Measurements from ENCODE around the gene PRKCQ.

Gene PRKCQ

DNA sequence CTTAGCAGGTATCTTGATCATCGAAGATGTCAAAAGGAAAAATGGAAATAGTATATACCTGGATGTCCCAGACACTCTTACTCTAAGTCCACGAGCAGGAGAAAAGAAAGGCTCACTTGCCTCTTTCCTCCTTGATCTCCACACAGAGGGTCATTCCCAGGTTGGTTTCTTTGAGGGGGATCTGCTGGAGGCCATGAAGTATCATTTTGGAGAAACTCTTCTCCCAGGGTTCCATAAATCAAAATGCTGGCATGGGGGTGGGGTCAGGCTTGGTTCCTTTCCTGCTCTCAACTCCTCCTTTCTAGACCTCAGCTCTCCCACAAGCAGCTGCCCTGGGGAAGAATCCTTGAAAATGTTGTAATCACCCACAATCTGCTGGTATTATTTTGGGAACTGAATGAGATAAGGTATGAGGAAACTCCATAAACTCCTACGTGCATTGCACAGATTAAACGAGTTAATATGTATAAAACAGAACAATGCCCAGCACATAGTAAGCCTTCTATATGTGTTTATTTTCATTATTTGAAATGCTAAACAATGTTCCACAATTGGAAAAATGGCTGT, 54.4 kb downstream of the PRKCQ start:
- TF ChIP-seq CTBP1 (IDR thresholded peaks at IDR 0.05; ENCODE audit: borderline replicate concordance) (no peak), NFRKB (IDR thresholded peaks at IDR 0.05) (no peak), PKNOX1 (IDR thresholded peaks at IDR 0.05) (peak; percentile 39; the same call in 1 of the 2 replicates)
- ChIA-PET POLR2A (no interaction called here), CTCF (interaction anchor here (1.2 kb wide), 1 partner anchor 12 kb away, joined by 3 read pairs; no protein-coding TSS in a partner anchor)
- DNase-seq (ENCODE audit: extremely low spot score) = no peak

GRCh38 chr10:6522230-6522629, 57.8 kb downstream of the PRKCQ start:
- no peak for DNase-seq (ENCODE audit: extremely low spot score)
- no peak for TF ChIP-seq L3MBTL2 (conservative IDR thresholded peaks at IDR 0.05)
- TF ChIP-seq CTBP1 (IDR thresholded peaks at IDR 0.05; ENCODE audit: borderline replicate concordance) = no peak
- no peak for TF ChIP-seq FOXA1 (IDR thresholded peaks at IDR 0.05)
- TF ChIP-seq LEF1 (IDR thresholded peaks at IDR 0.05; ENCODE audit: borderline replicate concordance) = no peak
- TF ChIP-seq ELF4 (IDR thresholded peaks at IDR 0.05) = no peak
- TF ChIP-seq SUZ12 (IDR thresholded peaks at IDR 0.05) = no peak
- no peak for TF ChIP-seq TARDBP (IDR thresholded peaks at IDR 0.05)
- TF ChIP-seq FOXK2 (IDR thresholded peaks at IDR 0.05) = no peak
- ChIA-PET CTCF (no interaction called here), POLR2A (no interaction called here)

- no peak for TF ChIP-seq ARNT (IDR thresholded peaks at IDR 0.05)
- no peak for TF ChIP-seq ELF4 (IDR thresholded peaks at IDR 0.05)
- no peak for TF ChIP-seq ZNF384 (IDR thresholded peaks at IDR 0.05)
- no peak for TF ChIP-seq LEF1 (IDR thresholded peaks at IDR 0.05; ENCODE audit: borderline replicate concordance)
- TF ChIP-seq BHLHE40 (IDR thresholded peaks at IDR 0.05; ENCODE audit: borderline replicate concordance) = no peak
- no peak for TF ChIP-seq SUZ12 (IDR thresholded peaks at IDR 0.05)
- CTCF ChIA-PET = interaction anchor here (0.9 kb wide), 1 partner anchor 11 kb away, joined by 3 read pairs; no protein-coding TSS in a partner anchor
- DNase-seq (ENCODE audit: extremely low spot score) = no peak
- POLR2A ChIA-PET = no interaction called here
These were observed 59.9 kb downstream of the PRKCQ start for GRCh38 chr10:6520138-6520537.

DNA sequence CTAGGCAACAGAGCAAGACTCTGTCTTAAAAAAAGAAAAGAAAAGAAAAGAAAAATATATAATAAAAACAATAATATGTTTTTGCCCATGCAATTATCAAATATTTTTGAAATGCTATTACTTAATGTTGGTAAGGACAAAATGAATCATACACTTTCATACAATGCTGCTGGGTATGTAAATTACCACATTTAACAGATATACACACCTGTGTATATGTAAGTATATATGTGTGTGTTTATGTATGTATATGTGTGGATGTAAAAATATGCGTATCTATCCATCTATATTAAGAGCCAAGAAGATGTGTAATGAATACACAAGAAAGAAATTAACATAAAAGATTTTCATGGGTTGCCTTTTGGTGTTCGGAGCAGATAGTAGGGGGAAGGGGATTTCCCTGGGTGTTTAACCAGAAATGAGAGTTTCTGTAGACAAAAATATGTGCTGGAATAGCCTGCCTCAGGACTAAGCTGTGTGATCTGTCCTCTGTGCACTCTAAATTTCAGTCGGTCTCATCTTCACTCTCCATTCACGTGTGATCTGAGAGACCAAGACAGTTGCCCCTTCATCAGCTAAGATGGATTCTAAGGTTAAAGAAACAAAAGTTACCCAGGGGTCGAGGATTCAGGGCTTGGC, 61.2 kb downstream of the PRKCQ start:
- DNase-seq (ENCODE audit: extremely low spot score) = no peak
- POLR2A ChIA-PET = no interaction called here
- TF ChIP-seq LEF1 (IDR thresholded peaks at IDR 0.05; ENCODE audit: borderline replicate concordance) (no peak), FOXA1 (IDR thresholded peaks at IDR 0.05) (no peak), ZNF384 (IDR thresholded peaks at IDR 0.05) (no peak), L3MBTL2 (conservative IDR thresholded peaks at IDR 0.05) (no peak), CTBP1 (IDR thresholded peaks at IDR 0.05; ENCODE audit: borderline replicate concordance) (no peak), BHLHE40 (IDR thresholded peaks at IDR 0.05; ENCODE audit: borderline replicate concordance) (no peak), NFRKB (IDR thresholded peaks at IDR 0.05) (no peak), PKNOX1 (IDR thresholded peaks at IDR 0.05) (no peak), FOXK2 (IDR thresholded peaks at IDR 0.05) (no peak), SP1 (IDR thresholded peaks at IDR 0.05) (no peak)
- CTCF ChIA-PET = no interaction called here

DNA sequence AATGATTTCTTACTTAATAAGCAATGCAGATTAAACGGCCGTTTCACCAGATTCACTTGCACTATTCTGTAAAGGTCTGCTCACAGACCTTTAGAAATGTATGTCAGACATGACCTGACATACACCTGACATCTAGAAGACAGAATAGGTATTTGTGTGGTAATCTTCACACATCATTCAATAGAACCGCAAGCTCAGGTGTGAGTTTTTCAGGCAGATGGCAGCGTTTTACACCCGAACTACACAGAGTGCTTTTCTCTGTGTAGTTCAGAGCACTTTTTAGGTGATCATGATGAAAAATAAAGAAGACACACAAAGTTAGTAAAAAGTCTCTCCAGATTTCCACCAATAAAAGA, 63.2 kb downstream of the PRKCQ start:
- POLR2A ChIA-PET = no interaction called here
- no peak for TF ChIP-seq ELF4 (IDR thresholded peaks at IDR 0.05)
- no peak for TF ChIP-seq NFRKB (IDR thresholded peaks at IDR 0.05)
- TF ChIP-seq FOXA1 (IDR thresholded peaks at IDR 0.05) = no peak
- no peak for TF ChIP-seq TARDBP (IDR thresholded peaks at IDR 0.05)
- TF ChIP-seq CTBP1 (IDR thresholded peaks at IDR 0.05; ENCODE audit: borderline replicate concordance) = no peak
- TF ChIP-seq LEF1 (IDR thresholded peaks at IDR 0.05; ENCODE audit: borderline replicate concordance) = no peak
- no peak for TF ChIP-seq PKNOX1 (IDR thresholded peaks at IDR 0.05)
- no peak for TF ChIP-seq L3MBTL2 (conservative IDR thresholded peaks at IDR 0.05)
- TF ChIP-seq FOXM1 (IDR thresholded peaks at IDR 0.05; ENCODE audit: borderline replicate concordance) = no peak
- no peak for TF ChIP-seq ZNF384 (IDR thresholded peaks at IDR 0.05)
- TF ChIP-seq SUZ12 (IDR thresholded peaks at IDR 0.05) = no peak
- TF ChIP-seq SP1 (IDR thresholded peaks at IDR 0.05) = no peak
- no peak for TF ChIP-seq ARNT (IDR thresholded peaks at IDR 0.05)
- TF ChIP-seq BHLHE40 (IDR thresholded peaks at IDR 0.05; ENCODE audit: borderline replicate concordance) = no peak
- no peak for TF ChIP-seq HDGF (IDR thresholded peaks at IDR 0.05; ENCODE audit: borderline replicate concordance)
- TF ChIP-seq FOXK2 (IDR thresholded peaks at IDR 0.05) = no peak
- no peak for DNase-seq (ENCODE audit: extremely low spot score)
- CTCF ChIA-PET = no interaction called here

GRCh38 chr10:6516281-6516928, 63.7 kb downstream of the PRKCQ start:
- ChIA-PET POLR2A (no interaction called here), CTCF (interaction anchor here (0.5 kb wide), 1 partner anchor 90 kb away, joined by 4 read pairs; no protein-coding TSS in a partner anchor)
- TF ChIP-seq FOXM1 (IDR thresholded peaks at IDR 0.05; ENCODE audit: borderline replicate concordance) (no peak), SP1 (IDR thresholded peaks at IDR 0.05) (no peak), FOXK2 (IDR thresholded peaks at IDR 0.05) (no peak), TARDBP (IDR thresholded peaks at IDR 0.05) (no peak), CTBP1 (IDR thresholded peaks at IDR 0.05; ENCODE audit: borderline replicate concordance) (no peak), BHLHE40 (IDR thresholded peaks at IDR 0.05; ENCODE audit: borderline replicate concordance) (no peak), HDGF (IDR thresholded peaks at IDR 0.05; ENCODE audit: borderline replicate concordance) (no peak), LEF1 (IDR thresholded peaks at IDR 0.05; ENCODE audit: borderline replicate concordance) (no peak), ZNF384 (IDR thresholded peaks at IDR 0.05) (no peak), NFRKB (IDR thresholded peaks at IDR 0.05) (no peak), L3MBTL2 (conservative IDR thresholded peaks at IDR 0.05) (no peak), SUZ12 (IDR thresholded peaks at IDR 0.05) (no peak), ARNT (IDR thresholded peaks at IDR 0.05) (no peak), ELF4 (IDR thresholded peaks at IDR 0.05) (no peak)
- DNase-seq (ENCODE audit: extremely low spot score) = no peak

Data from HEK293T (cell line).